ENCODE measurements around the gene ADA.

Gene ADA

DNA sequence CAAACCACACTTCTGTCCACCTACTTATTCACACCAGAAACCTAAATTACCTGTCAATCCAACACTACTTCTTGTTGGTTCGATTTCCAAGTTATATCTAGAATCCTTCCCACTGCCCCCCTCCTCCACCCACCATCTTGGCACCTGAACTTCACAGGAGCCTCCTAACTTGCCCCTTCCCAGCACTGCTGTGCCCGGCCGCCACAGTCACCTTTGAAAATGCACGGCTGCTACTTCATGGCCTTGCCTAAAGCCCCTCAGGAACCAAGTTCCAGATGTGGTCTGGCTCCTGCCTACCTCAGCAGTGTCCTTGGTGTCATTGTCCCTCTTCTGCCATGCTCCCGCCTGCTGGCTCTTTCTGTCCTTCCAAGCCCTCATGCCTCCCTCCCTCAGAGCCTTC, 37.9 kb downstream of the ADA start:
- no peak for DNase-seq
- intact Hi-C loops (cut with DNase I): loop anchor here (5.0 to 10.0 kb wide), 3 partner anchors 91 to 226 kb away; partner anchors contain the start of gene SERINC3

DNA sequence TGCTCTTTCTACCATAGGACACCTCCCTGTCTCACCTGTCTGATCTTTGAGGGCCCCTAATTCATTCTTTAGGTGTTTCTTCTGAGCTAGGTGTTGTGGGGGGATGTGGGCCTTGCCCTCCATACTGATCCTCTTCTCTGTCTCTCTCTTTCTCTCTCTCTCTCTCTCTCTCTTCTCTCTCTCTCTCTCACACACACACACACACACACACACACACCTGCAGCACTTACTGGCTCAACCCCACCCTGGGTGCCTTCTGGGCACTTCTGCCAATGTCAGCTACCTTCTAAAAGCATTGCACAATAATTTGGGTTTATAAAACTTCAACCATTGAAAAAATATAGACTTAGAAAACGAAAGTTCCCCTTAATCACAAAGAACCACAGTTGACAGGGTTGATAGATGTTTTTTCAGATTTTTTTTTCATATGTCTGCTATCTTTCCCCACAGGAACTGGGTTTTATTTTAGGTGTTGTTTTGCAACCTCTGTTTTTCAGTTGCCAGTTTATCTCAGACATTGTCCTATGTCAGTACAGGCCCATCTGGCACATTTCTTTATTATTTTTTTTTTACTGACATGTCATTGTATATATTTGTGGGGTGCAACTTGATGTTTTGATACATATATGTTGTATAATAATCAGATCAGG, 41.1 kb downstream of the ADA start:
- DNase-seq: peak in 3 of 42 donors; percentile 8 to 21 (median 20)
- intact Hi-C loops (cut with DNase I): loop anchor here (5.0 to 10.0 kb wide), 3 partner anchors 88 to 223 kb away; partner anchors contain the start of gene SERINC3

DNA sequence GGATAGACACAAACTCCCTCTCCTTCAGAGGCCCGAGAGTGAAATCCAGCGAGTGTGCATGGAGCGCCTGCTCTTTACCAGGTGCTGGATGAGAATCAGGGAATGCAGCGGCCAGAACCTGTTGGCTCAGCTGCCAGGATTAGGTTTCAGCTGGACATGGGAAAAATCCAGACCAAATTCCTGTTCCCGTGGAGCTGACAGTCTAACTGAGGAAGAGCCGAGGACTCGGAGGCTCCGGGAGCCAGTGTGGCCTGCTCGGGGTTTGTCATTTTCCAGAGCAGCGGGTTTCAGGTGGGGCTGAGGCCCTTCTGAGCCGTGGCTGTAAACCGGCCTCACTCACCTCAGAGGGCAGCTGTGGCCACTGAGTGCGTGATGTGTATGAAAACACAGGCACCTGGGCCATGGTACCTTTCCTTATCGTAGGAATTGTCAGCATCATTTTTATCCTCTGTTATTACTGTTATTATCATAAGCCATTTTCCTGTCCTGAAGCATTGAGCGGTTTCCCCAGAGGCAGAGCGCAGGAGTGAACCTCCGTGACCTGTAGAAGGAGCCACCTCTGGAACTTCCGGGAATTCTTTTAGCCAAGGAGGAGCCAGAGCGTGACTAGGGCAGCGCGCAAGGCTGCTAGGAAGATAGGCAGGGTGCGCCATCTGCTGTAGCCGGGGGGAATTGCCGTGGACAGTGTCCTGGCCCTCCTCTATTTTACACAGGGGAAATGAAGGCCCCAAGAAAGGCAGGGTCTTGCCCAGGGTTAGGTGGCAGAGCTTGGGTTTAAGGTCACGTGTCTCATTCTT, 41.8 kb downstream of the ADA start:
- intact Hi-C loops (cut with DNase I): loop anchor here (5.0 to 10.0 kb wide), 5 partner anchors 87 to 395 kb away; partner anchors contain the start of genes OSER1, SERINC3 and TTPAL
- peak; percentile 63 to 96 (median 90) for DNase-seq

DNA sequence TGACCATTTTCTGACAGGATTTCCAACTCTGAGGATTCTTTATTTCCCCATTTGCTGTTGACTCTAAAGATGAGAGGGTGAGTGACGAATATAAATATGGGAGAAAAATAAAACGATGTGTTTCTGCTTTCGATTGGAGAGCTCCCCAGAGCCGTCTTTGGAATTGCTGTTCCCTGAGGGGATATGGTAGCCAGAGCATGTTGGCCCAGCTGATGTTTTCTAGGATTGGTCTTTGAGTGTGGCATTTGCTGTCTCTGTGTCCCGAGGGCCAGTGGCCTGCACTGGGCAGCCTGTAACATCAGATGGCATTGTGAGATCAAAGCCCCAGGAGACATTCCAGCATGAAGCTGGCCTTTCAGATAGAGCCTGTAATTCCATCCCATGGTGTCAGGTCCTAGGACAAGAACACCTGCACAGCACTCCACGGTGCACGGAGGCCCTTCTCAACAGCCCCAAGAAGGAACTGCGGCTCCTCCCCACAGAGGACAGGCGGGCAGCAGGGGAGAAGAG, 42.4 kb downstream of the ADA start:
- intact Hi-C loops (cut with DNase I): loop anchor here (10.0 kb wide), 2 partner anchors 134 to 394 kb away; partner anchors contain the start of genes OSER1 and TTPAL
- no peak for DNase-seq

DNA sequence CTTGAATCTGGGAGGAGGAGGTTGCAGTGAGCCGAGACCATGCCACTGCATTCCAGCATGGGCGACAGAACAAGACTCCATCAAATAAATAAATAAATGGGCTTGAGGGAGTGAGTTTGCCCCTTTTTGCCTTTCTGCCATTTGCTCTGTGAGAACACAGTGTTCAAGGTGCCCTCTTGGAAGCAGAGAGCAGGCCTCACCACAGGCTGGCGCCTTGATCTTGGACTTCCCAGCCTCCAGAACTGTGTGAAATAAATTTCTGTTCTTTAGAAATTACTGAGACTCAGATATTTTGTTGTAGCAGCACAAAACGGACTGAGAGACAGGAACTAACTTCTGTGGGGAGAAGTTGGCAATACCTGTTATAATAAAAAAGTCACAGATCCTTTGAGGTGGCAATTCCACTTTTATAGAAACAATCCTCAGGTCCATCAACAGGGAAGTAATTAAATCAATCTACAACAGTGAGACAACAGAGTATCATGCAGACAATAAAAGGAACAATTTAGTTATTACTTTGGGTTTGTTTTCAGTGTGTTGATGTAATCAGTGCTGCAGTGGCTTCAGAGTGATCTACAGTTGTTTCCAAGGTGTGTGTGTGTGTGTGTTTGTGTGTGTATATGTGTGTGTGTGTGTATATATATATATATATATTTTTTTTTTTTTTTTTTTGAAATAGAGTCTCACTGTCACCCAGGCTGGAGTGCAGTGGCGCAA, 44.6 kb downstream of the ADA start:
- intact Hi-C loops (cut with DNase I): loop anchor here (10.0 kb wide), 2 partner anchors 132 to 392 kb away; partner anchors contain the start of genes OSER1 and TTPAL
- no peak for DNase-seq

DNA sequence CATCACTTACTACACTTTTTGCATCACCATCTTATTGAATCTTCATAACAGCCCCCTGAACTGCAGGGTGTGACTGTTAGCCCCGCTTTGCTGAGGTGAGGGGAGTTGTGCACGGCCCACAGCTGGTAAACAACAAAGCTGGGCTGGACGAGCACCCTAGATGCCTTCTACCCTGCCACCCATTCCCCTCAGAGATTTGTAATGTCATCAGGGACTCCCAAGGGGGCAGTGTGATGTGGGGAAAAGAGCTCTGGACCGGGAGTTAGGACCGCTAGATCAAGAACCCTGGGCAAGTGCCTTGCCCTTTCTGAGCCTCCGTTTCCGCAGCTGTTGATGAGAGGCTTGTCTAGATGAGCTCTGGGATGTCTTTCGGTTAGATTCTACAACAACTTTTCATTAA, 48.2 kb downstream of the ADA start:
- no peak for DNase-seq
- intact Hi-C loops (cut with DNase I): loop anchor here (5.0 to 10.0 kb wide), 3 partner anchors 71 to 389 kb away; partner anchors contain the start of genes OSER1 and TTPAL

DNA sequence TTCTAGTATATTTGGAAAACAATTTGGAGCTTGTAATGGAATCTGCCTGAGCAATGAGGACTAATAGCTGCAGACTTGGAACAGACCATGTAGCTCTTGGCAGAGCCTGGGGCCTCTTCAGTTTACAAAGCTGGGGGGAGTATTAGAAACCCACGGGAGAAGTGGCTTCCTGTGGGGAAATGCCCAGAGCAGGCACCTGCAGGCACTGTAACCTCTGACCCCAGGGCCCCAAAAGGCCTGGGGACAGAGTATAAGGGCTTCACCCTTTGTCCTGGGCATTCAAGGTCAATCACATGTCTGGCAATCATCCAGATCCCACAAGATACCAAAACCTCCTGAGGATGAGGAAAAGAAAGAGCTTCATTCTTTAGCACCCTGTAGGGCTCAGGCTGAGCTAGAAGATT, 49.7 kb downstream of the ADA start:
- DNase-seq: peak in 16 of 42 donors; percentile 16 to 66 (median 39)
- intact Hi-C loops (cut with DNase I): loop anchor here (5.0 to 10.0 kb wide), 3 partner anchors 70 to 387 kb away; partner anchors contain the start of genes OSER1 and TTPAL

DNA sequence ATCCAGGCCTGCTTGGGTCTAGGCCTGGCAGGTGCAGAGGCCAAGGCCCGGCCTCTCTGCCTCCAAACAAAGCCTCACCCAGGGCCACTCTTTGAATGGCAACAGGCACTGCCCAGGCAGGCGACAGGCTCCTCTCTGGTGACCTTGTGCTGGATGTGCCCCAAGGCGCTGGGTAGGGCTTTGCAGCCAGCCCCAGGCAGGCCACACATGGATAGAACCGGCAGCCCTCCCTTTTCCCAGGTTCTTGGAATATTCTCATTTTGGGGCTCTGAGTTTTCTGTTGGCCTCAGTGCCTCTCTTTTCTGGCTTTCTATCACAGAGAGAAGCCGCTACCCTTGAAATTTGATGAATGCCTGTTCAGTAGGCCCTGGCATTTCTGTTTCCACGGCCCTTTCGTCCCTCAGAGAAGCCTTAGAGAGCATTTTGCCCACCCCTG, 50.2 kb downstream of the ADA start:
- intact Hi-C loops (cut with DNase I): loop anchor here (5.0 to 10.0 kb wide), 3 partner anchors 69 to 386 kb away; partner anchors contain the start of genes OSER1 and TTPAL
- DNase-seq: peak in 14 of 42 donors; percentile 20 to 63 (median 43)

DNA sequence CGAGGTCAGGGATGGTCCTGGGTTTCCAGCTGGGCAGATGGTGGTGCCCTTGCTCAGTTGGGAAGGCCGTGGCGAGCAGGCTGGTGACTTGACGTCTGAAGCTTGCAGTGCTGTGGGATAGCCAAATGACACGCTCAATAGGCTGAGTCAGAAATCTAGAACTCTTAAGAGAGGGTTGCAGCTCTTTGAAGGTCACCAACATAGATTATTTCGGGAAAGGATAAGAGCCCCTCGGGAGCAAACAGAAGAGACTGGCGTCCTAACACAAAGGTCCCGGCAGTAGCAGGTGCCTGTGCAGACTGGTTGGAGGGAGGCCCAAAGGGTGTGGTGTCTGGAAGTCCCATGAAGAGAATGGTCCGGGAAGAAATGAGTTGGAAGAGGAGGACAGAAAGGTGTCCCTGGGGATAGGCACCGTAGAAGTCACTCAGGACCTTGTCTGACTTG, 50.7 kb downstream of the ADA start:
- intact Hi-C loops (cut with DNase I): loop anchor here (5.0 to 10.0 kb wide), 3 partner anchors 68 to 386 kb away; partner anchors contain the start of genes OSER1 and TTPAL

DNA sequence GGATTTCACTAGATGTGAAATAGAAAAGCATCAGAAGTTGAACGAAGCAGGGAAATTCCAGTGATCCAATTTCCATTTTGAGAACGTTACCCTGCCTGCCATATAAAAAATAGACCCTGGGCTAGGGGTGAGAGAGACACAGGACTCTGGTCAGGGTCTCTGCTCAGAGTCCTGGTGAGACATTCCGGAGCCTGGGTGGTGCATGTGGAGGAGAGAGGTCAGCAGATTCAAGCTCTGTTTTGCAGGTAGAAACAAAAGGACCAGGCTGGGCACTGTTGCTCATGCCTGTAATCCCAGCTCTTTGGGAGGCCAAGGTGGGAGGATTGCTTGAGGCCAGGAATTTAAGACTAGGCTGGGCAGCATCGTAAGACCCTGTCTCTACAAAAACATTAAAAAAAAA, 51.2 kb downstream of the ADA start:
- no peak for DNase-seq
- intact Hi-C loops (cut with DNase I): loop anchor here (5.0 to 10.0 kb wide), 3 partner anchors 68 to 386 kb away; partner anchors contain the start of genes OSER1 and TTPAL

More for the DNA sequence above, 50.7 kb downstream of the ADA start:
- DNase-seq: no peak

DNA sequence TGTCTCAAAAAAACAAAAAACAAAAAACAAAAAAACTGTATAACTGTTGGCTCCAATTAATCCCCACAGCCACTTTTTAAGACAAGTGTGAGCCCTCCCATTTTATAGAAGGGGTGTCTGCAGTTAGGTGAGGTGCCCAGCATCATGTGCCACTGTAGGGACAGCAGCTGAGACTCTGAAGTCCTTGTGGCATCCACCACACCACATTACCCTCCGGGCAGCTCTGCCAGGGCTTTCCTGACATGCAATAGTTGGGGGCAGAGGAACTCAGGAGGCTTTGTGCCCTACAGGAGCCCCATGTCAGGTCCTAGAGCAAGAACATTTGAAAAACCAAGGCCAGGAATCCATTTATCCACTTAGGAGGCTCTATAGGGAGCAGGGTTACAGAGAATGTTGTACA, 51.8 kb downstream of the ADA start:
- DNase-seq: no peak
- intact Hi-C loops (cut with DNase I): loop anchor here (5.0 to 10.0 kb wide), 3 partner anchors 67 to 385 kb away; partner anchors contain the start of genes OSER1 and TTPAL

DNA sequence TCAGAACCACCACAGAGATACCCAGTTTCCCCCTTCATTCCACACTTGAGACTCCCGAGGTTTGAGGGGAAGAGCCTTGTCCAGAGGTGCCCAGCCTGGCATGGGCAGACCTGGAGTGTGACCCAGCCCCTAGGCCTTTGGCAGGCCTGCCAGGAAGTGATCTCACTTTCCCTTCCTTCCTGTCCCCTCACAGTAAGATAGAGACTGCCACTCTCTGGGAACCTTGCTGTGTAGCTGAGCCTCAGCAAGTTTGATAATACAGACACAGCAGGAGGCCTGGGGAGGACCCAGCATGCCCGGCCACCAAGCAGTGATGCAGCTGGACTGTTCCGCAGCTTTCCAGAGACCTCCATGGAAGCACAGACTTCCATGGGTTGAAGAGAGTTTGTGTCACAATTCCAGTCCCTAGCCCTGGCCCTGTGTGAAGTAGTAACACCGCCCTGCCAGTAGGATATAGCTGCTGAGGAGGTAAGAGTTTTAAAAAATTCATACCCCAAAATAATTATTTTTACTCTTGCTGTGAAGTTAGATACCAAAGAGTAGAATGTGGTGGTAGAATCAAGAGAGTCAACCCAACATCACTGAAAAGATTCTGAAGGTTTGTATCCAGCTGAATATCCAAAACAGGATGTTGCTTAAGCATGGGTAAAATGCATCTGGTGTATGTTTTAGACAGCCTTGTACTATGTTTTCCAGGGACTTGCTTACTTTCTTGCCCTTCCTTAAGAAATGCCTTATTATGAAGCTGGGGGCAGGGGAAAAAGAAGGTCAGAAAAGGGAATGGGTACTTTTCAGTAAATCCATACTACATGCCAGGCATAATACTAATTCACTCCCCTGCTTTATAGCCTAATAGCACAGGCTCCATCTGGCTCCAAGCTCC, 52.8 kb downstream of the ADA start:
- DNase-seq: peak in 1 of 42 donors; percentile 23
- intact Hi-C loops (cut with DNase I): no loop called here

DNA sequence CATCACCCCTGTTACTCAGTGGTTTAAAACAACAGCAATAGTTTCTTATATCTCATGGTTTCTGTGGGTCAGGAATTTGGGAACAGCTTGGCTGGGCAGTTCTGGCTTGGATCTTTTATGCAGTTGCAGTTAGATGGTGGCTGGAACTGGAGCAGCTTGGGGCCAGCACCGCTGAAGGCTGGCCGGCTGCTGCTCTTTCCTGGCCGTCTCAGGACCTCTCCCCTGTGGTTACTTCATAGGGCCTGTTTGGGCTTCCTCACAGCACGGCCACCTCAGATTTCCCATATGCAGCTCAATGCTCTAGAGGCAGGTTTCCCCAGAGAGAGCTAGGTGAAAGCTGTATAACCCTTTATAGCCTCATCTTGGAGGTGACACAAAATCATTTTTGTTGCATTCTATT, 53.6 kb downstream of the ADA start:
- DNase-seq: peak in 1 of 42 donors; percentile 18
- intact Hi-C loops (cut with DNase I): no loop called here

DNA sequence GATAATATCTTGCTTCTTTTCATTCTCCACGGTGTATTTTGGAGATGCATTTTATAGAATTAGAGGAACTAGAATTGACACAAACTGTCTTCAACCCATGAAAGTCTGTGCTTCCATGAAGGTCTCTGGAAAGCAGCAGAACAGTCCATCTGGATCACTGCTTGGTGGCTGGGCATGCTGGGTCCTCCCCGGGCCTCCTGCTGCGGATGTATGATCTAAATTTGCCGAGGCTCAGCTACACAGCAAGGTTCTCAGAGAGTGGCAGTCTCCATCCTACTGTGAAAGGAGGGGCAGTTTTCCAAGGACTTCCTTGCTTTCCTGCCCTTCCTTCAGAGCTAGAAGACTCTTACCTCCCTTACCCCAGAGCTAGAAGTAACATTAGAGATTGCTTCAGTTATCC, 54.0 kb downstream of the ADA start:
- DNase-seq: peak in 1 of 42 donors; percentile 10
- intact Hi-C loops (cut with DNase I): no loop called here

DNA sequence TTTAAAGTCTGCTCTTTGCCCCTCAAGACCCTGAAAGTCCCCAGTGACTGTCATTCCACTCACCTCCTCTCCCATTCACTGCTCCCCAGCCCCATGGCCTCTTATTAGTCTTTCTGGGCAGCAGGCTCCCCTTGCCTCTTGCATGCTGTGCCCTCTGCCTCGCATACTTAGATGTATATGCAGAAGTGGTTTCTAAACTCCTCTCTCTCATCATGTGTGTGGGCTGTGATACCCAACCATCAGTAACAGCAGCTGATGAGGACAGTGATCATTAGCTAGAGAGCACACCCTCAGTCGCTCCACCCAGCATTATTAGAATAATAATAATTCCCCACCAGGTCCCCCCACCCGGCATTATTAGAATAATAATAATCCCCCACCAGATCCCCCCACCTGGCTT, 54.6 kb downstream of the ADA start:
- intact Hi-C loops (cut with DNase I): no loop called here
- DNase-seq: no peak

DNA sequence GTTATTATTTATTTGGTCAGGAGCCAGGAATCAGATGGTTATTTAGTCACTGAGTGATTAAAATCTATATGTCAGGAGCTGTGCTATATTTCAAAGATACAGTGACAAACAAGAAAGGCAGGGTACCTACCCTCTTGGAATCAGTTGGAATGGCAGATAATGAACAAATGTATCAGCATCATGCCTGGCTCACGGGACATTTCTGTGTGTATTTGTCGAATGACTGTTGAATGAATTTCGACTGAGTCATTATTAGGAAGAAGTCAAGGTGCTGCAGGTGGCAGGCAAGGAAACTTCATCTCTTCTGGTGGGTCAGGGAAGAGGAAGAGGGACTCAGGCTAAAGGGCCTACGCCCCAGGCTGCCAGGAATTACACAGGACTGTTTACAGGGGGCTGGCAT, 55.5 kb downstream of the ADA start:
- intact Hi-C loops (cut with DNase I): no loop called here
- DNase-seq: peak in 1 of 42 donors; percentile 5

DNA sequence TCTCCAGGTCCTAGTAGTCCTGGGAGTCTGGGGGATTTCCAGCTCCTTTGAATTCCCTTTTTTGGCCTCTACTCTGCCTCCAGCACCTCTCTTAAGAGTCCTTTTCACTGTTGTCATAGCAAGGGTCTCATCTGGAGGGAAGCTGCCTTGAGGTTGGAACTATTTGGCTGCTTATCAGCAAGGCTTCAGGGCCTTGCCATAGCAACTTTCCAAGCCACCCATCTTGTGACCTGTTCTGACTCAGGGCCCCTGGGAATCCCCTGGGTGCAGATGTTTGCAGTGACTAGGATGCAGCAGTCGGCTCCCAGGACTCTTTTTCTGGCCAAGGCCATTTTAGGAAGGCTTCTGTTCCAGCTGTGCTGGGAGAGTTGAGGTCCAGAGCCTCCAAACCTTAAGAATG, 56.8 kb downstream of the ADA start:
- intact Hi-C loops (cut with DNase I): no loop called here
- DNase-seq: no peak

DNA sequence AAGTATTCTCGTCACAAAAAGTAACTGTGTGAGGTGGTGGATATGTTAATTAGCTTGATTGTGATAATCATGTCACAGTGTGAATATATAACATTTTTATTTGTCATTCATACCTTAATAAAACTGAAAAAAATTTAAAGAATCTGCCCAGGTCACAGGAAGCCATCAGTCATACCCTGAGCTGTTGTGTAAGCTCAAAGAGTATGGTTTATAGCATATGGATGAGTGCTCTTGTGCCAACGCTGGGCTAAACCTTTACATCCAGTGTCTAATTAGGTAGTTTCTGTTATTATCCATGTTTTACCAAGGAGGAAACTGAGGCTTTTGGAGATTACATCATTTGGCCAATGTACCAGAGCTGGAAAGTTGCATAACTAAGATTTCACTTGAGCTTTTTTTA, 57.7 kb downstream of the ADA start:
- intact Hi-C loops (cut with DNase I): no loop called here
- no peak for DNase-seq

Data from head of caudate nucleus (tissue), 42 donors.